LNCaP clone FGC (cell line): ENCODE results near the gene SCGN.

ENCODE experiments used
- DNase-seq: peaks from one replicate; pipeline ENCODE4 v3.0.0-alpha.2; 2011; ENCODE audit warnings: low read depth
- H3K4me3 ChIP-seq: 2 replicates; pipeline ENCODE4 v1.5.1; 2011; ENCODE audit warnings: mild to moderate bottlenecking, low read depth, low read length, control low read depth
- TF ChIP-seq, protein P1 (sequence below): IDR thresholded peaks from 2 replicates; pipeline ENCODE4 v1.5.1; 2012; ENCODE audit warnings: mild to moderate bottlenecking; ENCODE audit not compliant: control insufficient read depth, insufficient read depth; ENCODE audit errors: extremely low read depth

The SCGN gene

DNA sequence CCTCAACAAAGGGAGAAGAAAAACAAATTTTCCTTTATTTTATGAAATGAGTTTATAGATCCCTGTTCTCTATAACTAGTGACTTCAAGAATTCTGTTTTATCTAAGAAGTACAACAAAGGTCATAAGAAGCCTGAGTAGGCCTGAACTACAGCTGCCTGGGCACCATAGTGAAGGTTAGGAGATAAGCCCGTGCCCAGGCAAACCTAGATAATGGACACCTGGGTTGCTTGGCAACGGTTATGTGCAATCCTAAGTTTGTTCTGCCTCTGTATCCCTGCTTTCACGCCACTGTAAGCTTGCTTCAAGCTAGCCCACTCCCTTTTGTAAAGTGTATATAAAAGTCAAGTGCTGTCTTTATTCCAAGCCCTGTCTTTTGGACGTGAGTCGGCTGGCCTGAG lies 23.2 kb downstream of the SCGN start:
- DNase-seq, result no peak
- no peak overlapping the region for H3K4me3 ChIP-seq
- TF ChIP-seq, protein P1, sequence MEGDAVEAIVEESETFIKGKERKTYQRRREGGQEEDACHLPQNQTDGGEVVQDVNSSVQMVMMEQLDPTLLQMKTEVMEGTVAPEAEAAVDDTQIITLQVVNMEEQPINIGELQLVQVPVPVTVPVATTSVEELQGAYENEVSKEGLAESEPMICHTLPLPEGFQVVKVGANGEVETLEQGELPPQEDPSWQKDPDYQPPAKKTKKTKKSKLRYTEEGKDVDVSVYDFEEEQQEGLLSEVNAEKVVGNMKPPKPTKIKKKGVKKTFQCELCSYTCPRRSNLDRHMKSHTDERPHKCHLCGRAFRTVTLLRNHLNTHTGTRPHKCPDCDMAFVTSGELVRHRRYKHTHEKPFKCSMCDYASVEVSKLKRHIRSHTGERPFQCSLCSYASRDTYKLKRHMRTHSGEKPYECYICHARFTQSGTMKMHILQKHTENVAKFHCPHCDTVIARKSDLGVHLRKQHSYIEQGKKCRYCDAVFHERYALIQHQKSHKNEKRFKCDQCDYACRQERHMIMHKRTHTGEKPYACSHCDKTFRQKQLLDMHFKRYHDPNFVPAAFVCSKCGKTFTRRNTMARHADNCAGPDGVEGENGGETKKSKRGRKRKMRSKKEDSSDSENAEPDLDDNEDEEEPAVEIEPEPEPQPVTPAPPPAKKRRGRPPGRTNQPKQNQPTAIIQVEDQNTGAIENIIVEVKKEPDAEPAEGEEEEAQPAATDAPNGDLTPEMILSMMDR, result no peak

DNA sequence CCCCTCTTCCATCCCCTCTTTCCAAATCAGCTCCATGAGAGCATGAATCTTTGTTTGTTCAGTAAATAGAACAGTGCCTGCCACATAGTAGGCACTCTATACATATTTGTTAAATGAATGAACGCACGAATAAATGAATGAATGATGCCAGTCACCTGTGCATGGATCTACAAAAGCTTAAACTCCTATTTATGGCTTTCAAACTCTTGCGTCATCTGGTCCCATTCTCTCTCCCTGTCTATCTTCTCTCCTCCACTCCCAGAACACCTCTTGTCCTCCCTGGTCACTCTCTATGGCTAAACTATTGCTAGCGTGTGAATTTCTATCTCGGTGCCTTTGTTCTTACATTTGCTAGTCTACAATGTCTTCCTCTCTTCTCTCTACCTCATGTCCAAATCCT lies 24.8 kb downstream of the SCGN start:
- no peak overlapping the region for H3K4me3 ChIP-seq
- no peak for DNase-seq
- TF ChIP-seq, protein P1, result no peak

DNA sequence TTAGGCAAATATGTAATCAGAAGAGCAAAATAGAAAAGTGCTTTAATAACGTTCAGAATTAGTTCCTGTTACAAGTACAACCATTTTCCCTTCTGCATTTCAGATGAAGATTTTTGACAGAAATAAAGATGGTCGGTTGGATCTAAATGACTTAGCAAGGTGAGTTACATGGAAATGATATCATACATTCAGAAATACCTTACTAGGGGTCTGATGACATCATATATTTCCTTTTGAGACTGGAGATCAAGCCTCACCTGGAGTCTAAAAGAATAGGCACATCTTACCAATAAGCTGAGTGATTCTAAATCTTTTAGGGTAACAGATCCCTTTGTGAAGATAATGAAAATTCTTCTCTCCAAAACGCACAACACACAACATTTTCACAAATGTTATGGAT lies 29.8 kb downstream of the SCGN start:
- TF ChIP-seq, protein P1, result no peak
- H3K4me3 ChIP-seq, result no peak overlapping the region
- DNase-seq, result no peak

DNA sequence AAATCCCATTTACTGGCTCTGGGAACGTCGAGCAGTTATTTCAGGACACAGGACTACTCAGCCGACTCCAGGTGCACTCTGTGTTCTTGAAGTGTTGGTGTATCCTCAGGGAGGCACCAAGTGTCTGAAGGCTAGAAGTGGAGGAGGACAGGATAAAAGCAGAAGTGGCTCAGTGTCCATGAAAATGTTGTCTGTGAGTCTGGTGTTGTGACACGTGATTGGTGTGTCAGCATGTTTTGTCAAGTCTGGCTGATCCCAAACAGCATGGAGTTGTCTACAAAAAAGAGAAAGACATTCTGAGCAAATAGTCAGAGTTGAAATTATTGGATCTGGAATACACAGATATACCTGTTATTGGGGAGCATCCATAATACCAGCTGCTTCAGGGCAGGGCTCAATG lies 30.3 kb downstream of the SCGN start:
- H3K4me3 ChIP-seq, result no peak overlapping the region
- TF ChIP-seq, protein P1, result no peak
- no peak for DNase-seq

DNA sequence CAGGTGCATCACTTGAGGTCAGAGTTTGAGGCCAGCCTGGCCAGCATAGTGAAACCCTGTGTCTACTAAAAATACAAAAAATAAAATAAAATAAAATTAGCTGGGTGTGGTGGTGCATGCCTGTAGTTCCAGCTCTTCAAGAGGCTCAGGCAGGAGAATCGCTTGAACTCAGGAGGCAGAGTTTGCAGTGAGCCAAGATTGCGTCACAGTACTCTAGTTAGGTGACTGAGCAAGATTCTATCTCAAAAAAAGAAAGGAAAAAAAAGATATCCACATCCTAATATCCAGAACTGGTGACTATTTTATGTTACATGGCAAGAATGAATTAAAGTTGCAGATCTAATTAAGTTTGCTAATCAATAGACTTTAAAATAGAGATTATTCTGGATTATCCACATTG lies 32.5 kb downstream of the SCGN start:
- TF ChIP-seq, protein P1, result no peak
- DNase-seq, result no peak
- H3K4me3 ChIP-seq, result no peak overlapping the region

DNA sequence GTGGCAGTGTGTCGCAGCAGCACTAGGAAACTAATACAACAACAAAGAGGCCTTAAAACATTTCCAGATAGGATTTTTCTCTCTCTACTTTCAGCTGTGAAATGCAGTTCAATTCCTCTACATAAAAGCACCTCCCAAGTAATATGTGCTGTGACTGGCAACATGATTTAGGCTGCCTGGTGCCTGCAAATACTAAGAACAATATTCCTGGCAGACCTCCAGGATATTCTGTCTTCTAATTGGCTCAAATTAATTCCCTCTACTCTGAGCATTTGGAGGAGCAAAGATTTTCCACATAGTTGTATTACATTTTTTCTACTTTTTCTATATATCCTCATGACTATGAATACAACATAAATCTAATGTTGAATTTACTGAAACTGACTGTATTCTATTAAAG lies 33.2 kb downstream of the SCGN start:
- TF ChIP-seq, protein P1, result no peak
- no peak for DNase-seq
- H3K4me3 ChIP-seq, result no peak overlapping the region

DNA sequence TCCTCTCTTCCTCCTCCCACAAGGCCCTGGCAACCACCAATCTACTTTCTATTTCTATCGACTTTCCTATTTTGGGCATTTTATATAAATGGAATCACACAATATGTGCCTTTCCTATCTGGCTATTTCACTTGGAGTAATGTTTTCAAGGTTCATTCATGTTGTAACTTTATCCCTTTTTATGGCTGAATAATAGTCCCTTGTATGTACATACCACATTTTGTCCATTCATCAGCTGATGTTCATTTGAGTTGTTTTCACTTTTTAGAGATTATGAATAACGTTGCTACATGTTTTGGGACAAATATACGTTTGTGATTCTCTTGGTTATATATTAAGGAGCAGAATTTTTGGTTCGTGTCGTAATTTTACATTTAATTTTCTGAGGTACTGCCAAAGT lies 33.9 kb downstream of the SCGN start:
- TF ChIP-seq, protein P1, result no peak
- no peak overlapping the region for H3K4me3 ChIP-seq
- DNase-seq, result no peak
